ENCODE measurements around the gene LAX1.

The LAX1 gene

GRCh38 chr1:203813581-203814341 lies 48.8 kb downstream of the LAX1 start:
- no peak for DNase-seq (ENCODE audit: low read depth in 2 of 2)

- DNase-seq (ENCODE audit: low read depth in 2 of 2), result no peak
Observed at GRCh38 chr1:203818399-203818798, 53.4 kb downstream of the LAX1 start.

GRCh38 chr1:203823306-203823705 lies 58.3 kb downstream of the LAX1 start:
- DNase-seq (ENCODE audit: low read depth in 2 of 2), result no peak

Data from stimulated activated CD4-positive, alpha-beta T cell treated with anti-CD3 and anti-CD28 coated beads, Interleukin-4, amount 100 ng/mL, for 48 hours (primary cell).